ENCODE data around the gene SF1. TPM values are rescaled to one million over a fixed set of nuclear protein-coding genes. Genes with fewer than 3 reads are reported as not detected.

SF1 gene
- total RNA-seq, 1 donor from 2014 or later = 492 TPM

GRCh38 chr11:64729851-64730382, 48.4 kb downstream of the SF1 start:
- intact Hi-C loops (cut with micrococcal nuclease) = no loop called here

- intact Hi-C loops (cut with micrococcal nuclease) = no loop called here
These were observed 49.5 kb downstream of the SF1 start for GRCh38 chr11:64728757-64729365.

GRCh38 chr11:64726867-64727530, 51.3 kb downstream of the SF1 start:
- intact Hi-C loops (cut with micrococcal nuclease) = no loop called here

DNA sequence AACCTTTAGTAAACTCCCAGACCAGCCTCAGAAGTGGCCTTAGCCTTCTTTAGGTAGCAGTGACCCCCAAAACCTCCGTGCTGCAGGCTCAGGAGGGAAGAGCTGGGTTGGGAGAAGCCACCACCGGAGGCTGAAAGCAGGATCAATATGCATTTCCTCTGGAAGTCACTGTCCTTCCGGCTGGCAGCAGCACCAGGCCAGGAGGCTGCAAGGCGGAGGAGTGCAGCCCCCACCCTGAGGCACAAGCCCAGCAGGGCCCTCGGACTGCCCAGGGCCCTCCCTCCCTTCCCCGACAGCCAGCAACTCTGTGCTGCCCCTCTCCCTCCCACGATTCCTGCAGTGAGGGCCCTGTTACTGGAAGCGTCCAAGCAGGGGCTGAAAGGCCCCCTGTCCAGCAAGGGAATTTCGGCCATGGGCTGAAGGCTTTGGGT, 52.1 kb downstream of the SF1 start:
- intact Hi-C loops (cut with micrococcal nuclease) = no loop called here

- intact Hi-C loops (cut with micrococcal nuclease) = no loop called here
These were observed 53.3 kb downstream of the SF1 start for GRCh38 chr11:64724863-64725532.

GRCh38 chr11:64723907-64724862, 54.2 kb downstream of the SF1 start:
- intact Hi-C loops (cut with micrococcal nuclease) = loop anchor here (1.0 kb wide), 1 partner anchor 36 kb away; no protein-coding TSS in a partner anchor

- intact Hi-C loops (cut with micrococcal nuclease) = loop anchor here (1.0 kb wide), 1 partner anchor 35 kb away; no protein-coding TSS in a partner anchor
These were observed 55.0 kb downstream of the SF1 start, which contains the start of gene NRXN2 for GRCh38 chr11:64723117-64723906. NRXN2 (minus strand) TSS chr11:64723197; CDS start chr11:64713699, 9,498 bp downstream.

GRCh38 chr11:64722141-64723065, 55.9 kb downstream of the SF1 start:
- intact Hi-C loops (cut with micrococcal nuclease) = loop anchor here (1.0 kb wide), 1 partner anchor 34 kb away; no protein-coding TSS in a partner anchor

- intact Hi-C loops (cut with micrococcal nuclease) = no loop called here
These were observed 57.0 kb downstream of the SF1 start for GRCh38 chr11:64721359-64721699.

GRCh38 chr11:64720640-64721358, 57.5 kb downstream of the SF1 start:
- intact Hi-C loops (cut with micrococcal nuclease) = no loop called here

GRCh38 chr11:64720167-64720566, 58.2 kb downstream of the SF1 start:
- intact Hi-C loops (cut with micrococcal nuclease) = no loop called here

DNA sequence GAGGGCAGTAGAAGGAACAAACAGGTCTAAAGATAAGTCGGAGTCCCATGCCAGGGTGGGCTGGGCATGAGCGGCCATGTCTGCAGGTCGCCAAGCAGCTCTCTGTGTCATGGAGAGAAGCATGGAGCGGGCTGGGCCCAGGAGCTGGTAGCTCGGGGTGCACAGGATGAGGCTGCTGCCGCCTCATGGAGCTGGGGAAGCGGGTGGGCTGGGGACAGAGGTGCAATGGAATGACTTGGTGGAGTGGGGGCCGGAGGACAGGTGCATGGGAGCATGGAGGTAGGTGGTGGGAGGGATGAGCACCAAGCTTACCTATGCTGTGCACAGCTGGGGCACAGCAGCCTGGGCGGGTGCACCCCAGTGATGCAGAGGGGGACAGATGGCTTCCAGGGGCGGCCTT, 58.9 kb downstream of the SF1 start:
- intact Hi-C loops (cut with micrococcal nuclease) = no loop called here

DNA sequence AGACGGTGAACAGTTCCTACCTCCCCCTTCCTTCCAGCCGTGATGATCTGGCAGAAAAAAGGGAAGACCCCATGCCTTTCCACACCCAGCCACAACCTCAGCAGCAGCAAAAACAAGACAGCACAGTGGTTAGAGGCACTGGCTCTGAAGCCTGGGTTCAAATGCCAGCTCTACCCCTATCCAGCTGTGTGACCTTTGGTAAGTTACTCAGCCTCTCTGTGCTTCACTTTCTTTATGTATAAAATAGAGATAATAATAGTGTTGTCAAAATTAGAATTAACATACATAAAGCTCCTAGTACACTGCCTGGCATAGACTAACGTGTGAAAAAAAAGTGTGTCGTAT, 59.6 kb downstream of the SF1 start:
- intact Hi-C loops (cut with micrococcal nuclease) = no loop called here

DNA sequence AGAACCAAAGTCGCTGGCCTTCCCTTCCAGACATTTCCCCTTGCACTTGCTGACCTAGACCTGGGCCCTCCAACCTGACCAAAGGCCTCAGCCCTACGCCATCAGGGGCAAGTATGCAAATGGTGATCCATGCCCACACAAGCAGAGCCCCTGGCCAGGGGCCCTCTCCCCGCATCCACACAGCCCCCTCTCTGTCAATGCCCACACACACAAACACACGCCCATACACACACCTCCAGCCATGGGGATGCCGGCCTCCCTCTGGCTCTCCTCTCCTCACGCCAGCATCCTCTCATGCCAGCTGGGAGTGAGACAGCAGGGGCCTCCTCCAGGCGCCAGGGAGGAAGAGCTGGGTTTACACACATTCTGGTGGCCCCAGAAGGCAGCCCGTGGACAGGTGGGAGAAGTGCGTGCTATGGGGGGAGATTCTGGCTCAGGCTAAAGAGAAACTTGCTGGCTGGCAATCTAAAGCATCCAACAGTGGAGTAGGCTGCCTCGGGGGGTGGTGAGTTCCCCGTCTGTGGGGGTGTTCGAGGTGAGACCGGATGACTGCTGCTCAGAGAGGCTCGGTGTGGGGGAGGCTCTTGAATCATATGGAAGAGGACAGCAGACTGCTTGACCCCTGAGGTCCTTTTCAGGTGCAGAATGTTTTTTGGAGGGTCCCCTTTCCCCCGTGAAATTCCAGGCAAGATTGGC, 60.1 kb downstream of the SF1 start:
- intact Hi-C loops (cut with micrococcal nuclease) = no loop called here

- intact Hi-C loops (cut with micrococcal nuclease) = no loop called here
These were observed 61.1 kb downstream of the SF1 start for GRCh38 chr11:64717268-64717578.

DNA sequence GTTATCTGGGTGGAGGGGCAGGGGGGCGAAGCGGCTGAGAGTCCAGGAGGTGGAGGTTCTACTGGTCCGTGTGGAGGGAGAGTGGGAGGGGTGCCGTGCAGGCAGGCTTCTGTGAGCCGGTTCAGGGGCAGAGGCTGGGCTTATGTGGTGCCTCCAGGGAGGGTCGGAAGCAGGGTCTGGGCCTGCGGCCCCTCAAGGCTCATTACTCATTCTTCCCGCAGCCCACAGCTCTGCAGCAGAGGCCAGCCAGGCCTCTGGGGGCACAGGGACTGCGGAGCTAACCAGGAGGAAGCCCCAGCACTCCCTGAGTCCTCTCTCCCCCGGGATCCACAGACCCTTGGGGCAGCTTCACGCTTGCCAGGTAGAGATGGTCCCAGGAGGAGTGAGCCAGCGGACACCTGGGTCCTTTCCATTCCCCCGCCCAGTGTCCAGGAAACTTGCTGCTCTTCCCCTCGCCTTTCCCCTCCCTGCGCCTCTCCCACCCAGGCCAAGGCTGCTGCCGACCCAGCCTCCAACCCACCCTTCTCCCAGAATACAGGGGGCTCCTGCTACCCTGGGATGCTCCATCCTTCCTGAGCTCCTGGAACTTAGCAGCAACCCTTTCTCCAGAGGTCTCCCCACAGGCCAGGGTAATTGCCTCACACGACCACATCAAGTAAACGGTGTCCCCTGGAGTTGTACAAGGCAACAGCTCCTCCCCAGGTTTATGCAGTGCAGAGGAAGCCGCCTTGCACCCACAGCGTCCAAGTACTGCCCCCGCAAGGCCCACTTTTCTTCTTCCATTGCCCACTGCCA, 61.7 kb downstream of the SF1 start:
- intact Hi-C loops (cut with micrococcal nuclease) = no loop called here

GRCh38 chr11:64715756-64716472, 62.4 kb downstream of the SF1 start:
- intact Hi-C loops (cut with micrococcal nuclease) = no loop called here

All from T-helper 2 cell treated with Interferon-gamma antibody and Interleukin-4, amounts not matched to agents 100 ng/mL and 5 ng/mL, for 36 hours (primary cell).